GM21825 (cell line): Measurements from ENCODE around the gene TMEM169.
"Not testable (repeated sequence)": the region's sequence is repeated elsewhere in the genome, so short reads cannot be mapped to it uniquely, and the experiment has no call there.

Experiments
- ATAC-seq: cut with Tn5 transposase; IDR thresholded peaks from one replicate; pipeline ENCODE4 v1.9.1; 2021; ENCODE audit warnings: mild to moderate bottlenecking, moderate library complexity; ENCODE audit not compliant: unreplicated experiment

The TMEM169 gene

DNA sequence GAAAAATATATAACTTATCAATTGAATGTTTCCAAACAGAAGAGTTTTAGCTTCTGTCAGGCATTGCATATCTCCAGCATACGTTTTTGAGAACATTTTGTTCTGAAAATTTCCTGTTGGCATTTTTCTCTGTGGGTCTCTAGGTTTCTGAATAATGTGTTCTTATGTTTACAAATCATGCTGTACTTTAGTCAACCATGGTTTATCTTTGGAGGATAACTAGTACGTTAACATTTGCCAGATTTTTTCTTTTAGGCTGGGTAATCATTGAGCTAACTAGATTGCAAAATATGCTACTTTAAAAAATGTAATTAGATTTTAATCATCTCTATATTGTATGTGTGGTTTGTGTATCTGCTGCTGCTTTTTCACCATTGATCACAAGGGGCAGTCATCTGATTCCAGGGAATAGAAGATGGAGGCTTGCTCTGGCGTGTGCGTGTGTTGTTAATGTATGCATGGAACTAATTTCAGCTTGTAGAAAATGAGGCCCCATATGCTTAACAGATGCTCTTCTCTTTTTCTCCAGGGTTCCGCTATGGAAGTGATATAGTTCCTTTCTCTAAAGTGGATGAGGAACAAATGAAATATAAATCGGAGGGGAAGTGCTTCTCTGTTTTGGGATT lies 48.7 kb downstream of the TMEM169 start:
- no peak for ATAC-seq

DNA sequence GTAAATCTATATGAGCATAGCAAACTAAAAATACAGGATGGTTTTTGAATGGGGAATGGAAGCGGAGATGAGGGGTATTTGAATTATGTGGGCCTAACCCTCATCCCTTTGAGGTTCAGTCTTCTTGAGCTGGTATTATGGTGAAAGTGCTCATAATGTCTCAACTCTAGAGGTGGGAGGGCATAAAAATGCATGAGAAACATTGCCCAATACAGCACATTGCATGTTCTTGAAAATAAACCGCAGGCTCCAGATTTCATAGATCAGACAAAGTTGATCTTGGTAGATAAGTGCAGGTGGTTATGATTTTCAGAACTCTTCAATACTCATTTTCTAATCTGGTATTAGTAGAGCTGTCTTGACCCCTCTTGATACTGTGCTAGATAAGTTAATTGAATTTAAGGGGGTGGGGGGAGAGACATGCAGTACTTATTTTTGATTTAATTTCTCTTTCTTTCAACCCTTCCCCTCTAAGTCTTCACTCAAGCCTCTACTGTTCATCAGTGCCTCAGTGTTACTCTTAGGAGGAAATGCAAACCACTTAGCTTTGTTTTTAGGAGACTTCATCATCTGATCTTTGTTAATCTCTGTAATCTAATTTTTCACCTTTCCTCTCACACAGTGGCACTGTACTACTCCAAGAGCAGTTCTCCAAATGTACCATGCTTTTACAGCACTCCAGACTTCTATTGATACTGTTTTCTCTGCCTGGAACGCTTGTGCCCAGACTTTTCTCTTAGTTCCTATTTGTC lies 49.6 kb downstream of the TMEM169 start:
- ATAC-seq: no peak

DNA sequence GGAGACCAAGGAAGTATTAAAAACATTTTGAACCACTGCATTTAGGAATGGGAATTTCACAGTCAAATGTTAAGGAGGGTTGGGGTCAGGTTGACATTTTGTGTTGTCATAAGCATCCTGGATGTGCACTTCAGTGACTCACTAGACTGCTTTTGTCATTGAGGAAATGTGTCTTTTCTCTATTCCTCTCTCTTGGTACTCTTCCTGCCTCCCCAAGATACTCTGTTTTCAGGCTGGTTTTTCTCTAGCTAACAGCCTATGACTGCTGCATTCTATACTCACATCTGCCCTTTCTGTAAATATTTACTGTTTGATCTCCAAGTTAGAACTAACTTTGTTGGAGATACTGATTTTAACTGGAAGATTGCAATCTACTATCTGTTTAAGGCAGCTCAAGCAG lies 50.9 kb downstream of the TMEM169 start:
- ATAC-seq: no peak

DNA sequence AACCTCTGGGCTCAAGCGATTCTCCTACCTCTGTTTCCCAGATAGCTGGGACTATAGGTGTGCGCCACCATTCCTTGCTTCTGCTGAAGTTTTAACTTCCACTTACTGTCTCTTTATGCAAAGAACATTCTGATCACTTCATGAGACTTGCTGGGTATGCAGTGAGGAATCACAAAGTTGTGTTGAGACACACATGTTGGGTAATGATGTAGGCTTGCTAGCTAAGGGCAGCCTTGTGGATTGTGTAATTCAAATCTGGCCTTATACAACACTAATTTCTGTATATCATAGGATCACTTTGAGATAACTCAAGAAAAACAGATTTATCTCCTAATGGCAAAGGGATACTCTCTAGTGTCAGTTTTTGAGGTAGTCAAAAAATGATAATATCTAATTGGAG lies 51.7 kb downstream of the TMEM169 start:
- ATAC-seq: no peak

DNA sequence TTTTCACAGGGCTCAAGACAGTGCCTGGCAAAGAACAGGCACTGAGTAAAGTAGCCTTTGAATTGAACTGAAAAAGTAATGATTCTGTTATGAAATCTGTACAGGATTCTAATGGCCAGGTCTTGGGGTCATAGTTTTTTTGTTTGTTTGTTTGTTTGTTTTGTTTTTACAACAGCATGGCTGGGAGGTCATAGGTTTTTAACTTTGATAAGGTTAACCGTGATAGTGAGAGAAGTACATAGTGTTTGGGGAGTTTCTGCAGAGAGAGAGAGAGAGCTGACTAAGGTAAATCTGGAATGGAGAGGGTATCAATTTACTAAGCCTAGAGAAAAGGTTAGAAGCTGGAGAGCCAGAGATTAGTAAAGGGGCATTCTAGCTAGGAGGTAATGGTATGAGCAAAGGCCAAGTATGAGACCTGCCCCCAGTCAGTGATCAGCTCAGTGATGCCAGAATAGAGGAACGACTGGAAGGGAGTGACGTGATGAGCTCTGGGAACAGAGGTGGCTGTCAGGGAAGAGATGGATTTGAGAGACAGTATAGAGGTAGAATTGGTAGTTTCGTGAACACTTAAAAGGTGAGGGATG lies 53.3 kb downstream of the TMEM169 start:
- no peak for ATAC-seq

DNA sequence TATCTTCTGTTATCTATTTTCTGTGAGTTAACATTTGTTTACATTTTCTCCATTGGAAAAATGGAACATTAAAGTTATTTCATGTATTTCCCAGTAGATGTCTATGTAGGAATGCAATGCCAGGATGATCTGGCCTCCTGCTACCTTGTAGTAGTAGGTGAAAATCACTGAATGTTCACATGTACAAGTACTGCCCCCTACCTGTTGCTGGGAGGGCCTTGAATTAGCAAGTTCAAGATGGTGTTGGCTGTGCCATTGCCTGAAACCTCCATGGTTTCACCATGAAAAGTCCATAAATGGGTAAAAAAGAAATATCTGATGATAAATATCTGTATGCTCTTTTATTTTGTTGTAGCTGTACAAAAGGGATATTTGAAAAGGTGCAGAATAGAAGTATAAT lies 58.2 kb downstream of the TMEM169 start:
- no peak for ATAC-seq

DNA sequence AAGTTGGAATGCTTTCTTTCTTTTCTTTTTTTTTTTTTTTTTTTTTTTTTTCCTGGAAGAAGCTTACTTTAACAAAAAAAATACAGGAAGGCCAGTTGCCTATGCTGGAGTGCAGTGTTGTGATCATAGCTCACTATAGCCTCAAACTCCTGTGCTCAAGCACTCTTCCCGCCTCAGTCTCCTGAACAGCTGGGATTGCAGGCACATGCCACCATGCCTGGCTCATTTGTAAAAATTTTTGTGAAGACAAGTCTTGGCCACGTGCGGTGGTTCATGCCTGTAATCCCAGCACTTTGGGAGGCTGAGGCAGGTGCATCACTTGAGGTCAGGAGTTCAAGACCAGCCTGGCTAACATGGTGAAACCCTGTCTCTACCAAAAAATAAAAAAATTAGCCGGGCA lies 59.8 kb downstream of the TMEM169 start:
- not testable (repeated sequence) for ATAC-seq

DNA sequence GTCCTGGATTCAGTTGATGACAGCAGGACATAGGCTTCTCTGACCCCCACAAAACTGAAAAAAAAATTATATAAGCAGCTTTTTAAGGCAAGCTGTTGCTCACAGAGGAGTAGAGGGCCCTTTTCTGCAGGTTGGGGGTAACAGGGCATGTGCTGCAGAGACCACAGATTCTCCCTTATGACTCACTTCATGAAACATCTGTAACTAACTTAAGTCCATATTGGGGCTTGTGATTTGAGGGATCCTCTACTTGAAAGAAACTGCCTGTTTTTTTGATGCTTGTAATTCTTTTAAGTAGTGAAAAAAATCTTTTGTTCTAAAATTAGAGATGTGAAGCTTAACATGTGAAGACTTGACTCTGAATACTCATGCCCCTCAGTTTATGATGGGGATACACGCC lies 60.8 kb downstream of the TMEM169 start:
- peak; percentile 97 for ATAC-seq

DNA sequence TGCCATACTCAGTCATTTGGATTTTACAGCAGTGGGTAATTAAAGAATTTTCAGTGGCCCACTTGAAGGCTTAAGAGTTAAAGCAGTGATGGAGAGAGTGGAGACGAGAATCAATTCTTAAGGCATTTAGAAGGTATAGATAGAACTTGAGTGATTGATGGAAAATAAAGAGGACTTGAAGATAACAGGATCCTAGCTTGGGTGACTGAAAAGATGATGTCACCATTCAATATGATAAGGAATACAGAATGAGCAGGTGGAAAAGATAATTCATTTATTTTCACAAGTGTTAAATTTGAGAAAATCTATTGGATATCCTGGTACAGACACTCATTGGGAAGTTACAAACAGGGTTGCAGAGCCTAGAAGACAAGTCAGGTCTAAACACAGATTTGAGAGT lies 62.7 kb downstream of the TMEM169 start:
- ATAC-seq: no peak

DNA sequence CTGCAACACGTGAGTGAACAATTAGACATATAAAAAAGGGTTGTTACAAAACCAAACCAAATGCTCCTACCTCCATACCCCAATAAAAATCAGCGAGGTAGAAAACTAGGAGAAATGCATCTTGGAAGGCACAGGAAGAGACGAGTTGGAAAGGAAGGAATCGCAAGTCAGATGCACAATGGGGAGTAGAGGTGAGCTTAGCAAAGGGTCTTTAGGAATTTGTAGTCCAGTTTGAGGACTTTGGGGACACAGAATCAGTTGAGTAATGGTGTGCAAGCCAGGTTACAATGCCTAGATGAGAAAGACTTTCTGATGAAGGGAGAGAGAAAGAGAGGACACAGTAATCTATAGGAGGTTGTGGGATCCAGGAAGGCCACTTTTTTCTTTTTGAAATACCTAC lies 63.1 kb downstream of the TMEM169 start:
- no peak for ATAC-seq

DNA sequence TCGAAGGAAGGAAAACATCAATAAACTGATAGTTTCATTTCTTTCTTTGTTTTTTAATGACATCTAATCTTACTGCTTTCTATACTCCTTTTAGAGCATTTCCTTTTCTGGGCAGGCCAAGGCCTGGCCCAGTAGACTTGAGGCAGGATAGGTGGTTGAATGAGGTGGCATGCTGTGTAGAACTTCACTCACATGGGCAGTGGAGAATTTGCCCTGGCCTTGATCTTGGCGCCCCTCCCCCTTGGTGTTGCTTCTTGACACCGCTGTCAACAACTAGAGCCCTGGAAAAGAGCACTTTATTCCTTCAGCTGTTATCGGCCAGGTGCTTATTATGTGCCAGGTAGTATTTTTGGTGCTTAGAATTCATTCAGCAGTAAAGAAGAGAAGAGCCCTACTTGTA lies 64.9 kb downstream of the TMEM169 start:
- no peak for ATAC-seq

DNA sequence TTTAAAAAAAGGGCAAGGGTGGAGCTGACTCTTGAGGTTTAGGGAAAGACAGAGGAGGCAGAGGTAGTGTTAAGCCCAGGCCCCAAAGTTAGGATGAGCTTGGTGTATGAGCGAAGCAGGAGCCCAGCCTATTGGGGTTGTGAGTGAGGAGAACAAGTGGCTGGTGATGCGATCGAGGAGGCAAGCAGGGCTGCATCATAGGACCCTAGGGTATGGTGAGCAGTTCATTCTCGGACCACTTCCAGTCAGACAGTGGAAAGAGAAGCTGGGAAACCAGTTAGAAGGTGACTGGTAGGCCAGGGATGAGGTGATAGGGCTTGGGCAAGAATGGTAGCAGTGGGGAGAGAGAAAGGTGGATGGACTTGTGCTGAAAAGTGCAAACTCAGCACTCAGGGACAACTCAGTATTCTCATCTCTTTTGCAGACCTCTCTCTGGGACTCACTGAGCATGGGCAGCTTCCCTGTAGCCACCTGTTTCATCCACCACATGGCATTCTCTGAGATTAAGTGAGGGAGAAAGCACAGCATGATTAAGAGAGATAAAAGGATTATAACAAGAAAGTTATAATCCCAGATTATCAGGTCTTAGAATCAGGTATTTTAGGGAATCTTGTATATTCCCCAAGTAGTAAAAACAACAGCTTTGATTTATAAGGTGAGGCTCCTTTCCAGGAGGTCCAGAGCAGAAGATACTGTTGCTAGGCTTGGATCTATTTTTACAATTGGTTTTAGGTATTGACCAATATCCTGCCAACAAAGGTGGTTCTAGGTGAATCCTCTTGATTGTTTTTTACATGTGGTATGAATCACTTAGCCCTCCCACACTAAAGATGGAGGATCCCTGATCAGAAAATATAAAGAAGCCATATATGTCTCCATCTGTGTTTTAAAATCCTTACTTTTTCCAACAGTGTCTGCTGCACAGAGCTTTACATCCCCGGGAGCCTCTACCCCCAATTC lies 65.7 kb downstream of the TMEM169 start:
- no peak for ATAC-seq

DNA sequence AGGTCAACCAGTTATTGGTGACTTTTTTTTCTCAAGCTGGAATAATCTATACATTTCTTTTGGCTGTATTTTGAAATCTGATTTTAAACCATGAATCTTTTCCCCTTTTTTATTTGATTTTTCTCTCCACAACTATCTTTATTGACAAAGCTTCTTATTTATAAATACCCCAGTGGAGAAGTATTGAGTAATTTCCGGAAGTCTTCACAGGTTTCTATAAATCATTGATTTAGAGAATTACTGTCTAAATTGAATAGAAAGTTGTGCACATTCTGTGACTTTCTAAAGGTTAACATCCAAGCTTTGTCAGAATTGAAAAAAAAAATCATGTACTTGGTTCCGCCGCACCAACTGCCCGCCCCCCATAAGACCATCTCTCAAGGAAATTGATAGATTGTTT lies 67.3 kb downstream of the TMEM169 start:
- ATAC-seq: no peak

DNA sequence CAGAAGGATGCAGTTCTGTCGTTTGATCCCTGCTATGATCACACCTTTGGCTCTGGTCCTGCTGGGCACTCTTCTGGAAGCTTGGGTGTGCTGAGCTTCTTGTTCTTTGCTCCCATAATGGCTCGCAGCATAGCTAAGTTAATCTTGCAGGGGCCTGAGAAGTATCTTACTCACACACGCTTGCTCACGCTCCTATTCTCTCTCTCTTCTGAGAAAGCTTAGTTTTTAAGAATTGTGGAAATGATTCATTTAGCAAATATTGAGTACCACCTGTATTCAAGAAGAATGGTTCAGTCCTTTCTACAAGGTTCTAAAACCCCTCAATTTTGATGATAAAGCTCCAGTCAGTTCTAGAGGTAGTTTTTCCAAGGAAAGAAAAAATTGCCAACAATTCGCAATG lies 68.0 kb downstream of the TMEM169 start:
- no peak for ATAC-seq

DNA sequence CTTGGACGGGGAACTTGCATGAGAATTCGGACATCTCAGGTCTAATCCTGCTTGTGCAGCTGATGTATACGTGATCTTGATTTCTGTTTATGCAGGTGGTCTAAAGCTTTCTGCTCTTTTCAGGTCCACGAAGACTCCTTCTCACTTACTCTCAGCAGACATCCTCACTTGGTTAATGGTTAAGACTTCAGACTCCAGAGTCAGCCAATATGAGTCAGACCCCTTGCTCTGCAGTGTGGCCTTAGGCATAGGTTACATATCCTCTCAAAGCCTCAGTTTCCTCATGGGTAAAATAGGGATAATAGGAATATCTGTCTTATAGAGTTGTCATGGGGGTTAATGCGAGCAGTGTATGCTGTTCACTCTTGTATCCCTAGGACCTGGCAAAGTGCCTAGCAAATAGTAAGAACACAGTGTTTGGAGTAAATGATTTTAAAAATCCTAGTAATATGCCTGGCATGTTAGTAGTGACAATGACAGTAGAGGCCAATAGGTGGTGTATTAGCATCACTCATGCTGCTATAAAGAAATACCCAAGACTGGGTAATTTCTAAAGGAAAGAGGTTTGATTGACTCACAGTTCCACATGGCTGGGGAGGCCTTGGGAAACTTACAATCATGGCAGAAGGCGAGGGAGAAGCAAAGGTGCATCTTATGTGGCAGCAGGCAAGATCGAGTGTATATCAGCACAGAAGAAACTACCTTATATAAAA lies 69.8 kb downstream of the TMEM169 start:
- no peak for ATAC-seq
